ACC112 (cell line): ENCODE results near the gene AUTS2.

Experiments used
- H2AFZ ChIP-seq: fragments of 200-600 bp; sonication (generic); one replicate; pipeline ENCODE4 v1.6.0; 2017; ENCODE audit warnings: antibody characterized with exemption, low read length; ENCODE audit not compliant: unreplicated experiment
- H3K27ac ChIP-seq: fragments of 200-600 bp; sonication (generic); 2 replicates; pipeline ENCODE4 v1.5.1; 2014; ENCODE audit warnings: low read depth, mild to moderate bottlenecking, antibody characterized with exemption, low read length, moderate library complexity
- H3K27me3 ChIP-seq: fragments of 200-600 bp; sonication (generic); 2 replicates; pipeline ENCODE4 v1.6.1; 2014; ENCODE audit warnings: mild to moderate bottlenecking, antibody characterized with exemption, low read length, moderate library complexity, mixed read lengths; ENCODE audit not compliant: insufficient read depth
- H3K36me3 ChIP-seq: fragments of 200-600 bp; sonication (generic); 2 replicates; pipeline ENCODE4 v1.6.1; 2016; ENCODE audit warnings: mild to moderate bottlenecking, antibody characterized with exemption, low read length, moderate library complexity, mixed read lengths; ENCODE audit not compliant: insufficient read depth
- H3K4me1 ChIP-seq: fragments of 200-600 bp; sonication (generic); one replicate; pipeline ENCODE4 v1.6.1; 2016; ENCODE audit warnings: low read length, mixed read lengths; ENCODE audit not compliant: insufficient read depth, unreplicated experiment, control insufficient read depth
- H3K4me3 ChIP-seq: fragments of 200-600 bp; sonication (generic); 2 replicates; pipeline ENCODE4 v1.5.1; 2014; ENCODE audit warnings: mild to moderate bottlenecking, low read depth, low read length
- H3K79me2 ChIP-seq: fragments of 200-600 bp; sonication (generic); one replicate; pipeline ENCODE4 v1.6.0; 2016; ENCODE audit warnings: low read length; ENCODE audit not compliant: control insufficient read depth, unreplicated experiment, insufficient read depth

The AUTS2 gene

DNA sequence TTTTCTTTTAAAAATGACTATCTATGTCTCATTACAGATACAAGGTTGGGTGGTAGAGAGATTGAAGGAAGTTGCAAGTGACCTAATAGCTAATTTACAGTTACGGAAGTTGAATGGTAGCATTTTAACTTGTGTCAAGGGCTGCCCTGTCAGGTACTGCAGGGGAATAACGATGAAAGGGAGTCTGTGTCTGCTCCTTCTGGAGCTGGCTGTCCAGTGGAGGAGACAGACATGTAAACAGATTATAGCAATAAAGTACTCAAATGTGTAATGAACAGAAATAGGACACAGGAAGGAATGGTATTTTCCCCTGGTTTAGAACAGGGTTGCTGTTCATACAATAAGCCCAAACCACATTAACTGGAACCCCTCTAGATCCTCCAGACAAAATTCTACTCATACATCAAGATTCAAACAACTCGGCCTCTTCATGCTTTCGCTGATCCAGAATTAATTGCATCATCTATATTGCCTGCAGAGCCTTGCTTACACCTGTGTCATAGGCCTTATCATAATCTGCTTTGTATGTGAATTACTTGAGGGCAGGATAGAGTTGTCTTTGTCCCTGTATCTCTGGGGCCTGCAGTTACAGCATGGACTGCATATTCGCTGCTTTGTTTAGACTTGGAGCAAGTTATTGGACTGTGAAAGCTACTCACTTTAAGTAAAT is 42.8 kb downstream of the AUTS2 start:
- no peaks in the 10 kb centered on the region for H3K36me3 ChIP-seq
- H3K27ac ChIP-seq, result no peak overlapping the region
- H3K79me2 ChIP-seq, result no peaks in the 10 kb centered on the region
- no peaks in the 10 kb centered on the region for H3K27me3 ChIP-seq
- no peak overlapping the region for H3K4me3 ChIP-seq
- H3K4me1 ChIP-seq, result peaks cover 5% of the 10 kb centered on the region
- H2AFZ ChIP-seq, result no peak overlapping the region

DNA sequence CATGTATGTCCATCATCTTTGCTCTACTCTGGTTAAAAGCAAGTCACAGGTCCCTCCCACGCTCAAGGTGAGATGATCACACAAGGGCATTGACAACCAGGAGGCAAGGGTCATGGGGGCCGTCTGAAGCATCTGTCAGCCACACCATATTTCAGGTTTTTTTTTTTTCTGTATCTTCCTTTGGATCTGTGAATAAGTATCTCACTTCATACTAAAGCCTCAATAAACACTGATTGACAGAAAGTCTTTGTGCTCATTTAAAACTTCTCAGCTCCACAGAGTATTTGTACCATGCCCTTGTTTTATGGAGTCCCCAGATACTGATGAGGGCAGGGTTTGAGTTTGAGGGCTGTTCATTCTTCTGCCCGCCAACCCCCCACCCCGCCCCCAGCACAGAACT is 45.0 kb downstream of the AUTS2 start:
- Histone ChIP-seq H3K27me3 (no peaks in the 10 kb centered on the region), H3K4me1 (peaks cover 5% of the 10 kb centered on the region), H3K27ac (no peak overlapping the region), H3K4me3 (no peak overlapping the region), H3K79me2 (no peaks in the 10 kb centered on the region), H2AFZ (no peak overlapping the region), H3K36me3 (no peaks in the 10 kb centered on the region)

DNA sequence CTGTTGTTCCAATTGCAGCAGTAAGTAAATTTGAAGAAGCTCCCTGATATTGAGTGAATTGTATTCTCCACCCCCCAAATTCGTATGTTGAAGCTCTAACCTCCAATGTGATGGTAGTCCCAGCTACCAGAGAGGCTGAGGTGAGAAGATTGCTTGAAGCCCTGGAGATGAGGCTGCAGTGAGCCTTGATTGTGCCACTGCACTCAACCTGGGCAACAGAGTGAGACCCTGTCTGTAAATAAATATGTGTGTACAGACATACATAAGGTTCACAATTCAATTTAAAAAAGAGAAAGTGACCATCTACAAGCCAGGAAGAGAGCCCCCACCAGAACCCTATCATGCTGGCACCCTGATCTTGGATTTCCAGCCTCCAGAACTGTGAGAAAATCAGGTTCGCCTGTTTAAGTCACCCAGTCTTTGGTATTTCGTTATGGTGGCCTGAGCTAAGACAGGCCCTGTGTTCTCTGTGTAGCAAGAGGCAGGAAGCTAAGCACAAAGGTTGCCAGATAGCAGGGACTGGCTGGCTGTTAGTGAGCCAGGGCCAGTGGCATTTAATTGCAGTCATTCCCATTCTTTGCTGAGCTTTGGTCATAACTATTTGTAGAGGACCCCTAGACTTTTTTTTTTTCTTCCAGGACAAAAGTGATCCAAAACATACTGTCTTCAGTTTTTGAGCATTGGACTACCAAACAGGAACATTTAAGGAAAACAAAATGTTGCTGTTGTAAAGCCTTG is 45.6 kb downstream of the AUTS2 start:
- H2AFZ ChIP-seq, result no peak overlapping the region
- H3K4me3 ChIP-seq, result no peak overlapping the region
- H3K27me3 ChIP-seq, result no peaks in the 10 kb centered on the region
- H3K27ac ChIP-seq, result no peak overlapping the region
- peaks cover 5% of the 10 kb centered on the region for H3K4me1 ChIP-seq
- H3K36me3 ChIP-seq, result no peaks in the 10 kb centered on the region
- H3K79me2 ChIP-seq, result no peaks in the 10 kb centered on the region

GRCh38 chr7:69645683-69646082 is 47.4 kb downstream of the AUTS2 start:
- H3K79me2 ChIP-seq, result no peaks in the 10 kb centered on the region
- no peak overlapping the region for H3K27ac ChIP-seq
- H3K27me3 ChIP-seq, result no peaks in the 10 kb centered on the region
- peaks cover 5% of the 10 kb centered on the region for H3K4me1 ChIP-seq
- no peak overlapping the region for H2AFZ ChIP-seq
- no peaks in the 10 kb centered on the region for H3K36me3 ChIP-seq
- no peak overlapping the region for H3K4me3 ChIP-seq

GRCh38 chr7:69651101-69651590 is 52.9 kb downstream of the AUTS2 start:
- H3K36me3 ChIP-seq, result no peaks in the 10 kb centered on the region
- H3K4me3 ChIP-seq, result no peak overlapping the region
- H3K4me1 ChIP-seq, result peaks cover 3% of the 10 kb centered on the region
- H3K79me2 ChIP-seq, result no peaks in the 10 kb centered on the region
- no peak overlapping the region for H3K27ac ChIP-seq
- H3K27me3 ChIP-seq, result no peaks in the 10 kb centered on the region
- H2AFZ ChIP-seq, result no peak overlapping the region

- Histone ChIP-seq H3K79me2 (no peaks in the 10 kb centered on the region), H3K4me3 (no peak overlapping the region), H3K4me1 (peaks cover 3% of the 10 kb centered on the region)
Observed at GRCh38 chr7:69652947-69653701, 54.8 kb downstream of the AUTS2 start.

DNA sequence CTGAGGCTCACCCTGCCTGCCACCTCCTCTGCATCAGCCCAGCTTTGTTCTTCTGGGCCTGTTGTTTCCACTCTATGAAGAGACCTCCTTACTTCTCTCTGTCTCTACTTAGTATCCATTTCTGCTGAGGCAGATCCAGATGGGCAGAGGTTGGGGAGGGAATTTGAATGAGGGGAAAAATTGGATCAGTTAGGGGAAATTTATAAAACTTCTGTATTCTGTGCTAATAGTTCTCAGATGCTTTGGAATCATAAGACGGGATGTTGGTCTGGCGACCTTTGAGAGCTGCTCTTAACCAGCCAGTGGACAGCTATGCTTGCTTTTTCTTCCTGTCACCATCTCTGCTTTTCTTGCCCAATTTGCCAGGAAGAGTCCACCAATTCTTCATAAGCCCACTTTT is 55.5 kb downstream of the AUTS2 start:
- H3K79me2 ChIP-seq, result no peaks in the 10 kb centered on the region
- no peaks in the 10 kb centered on the region for H3K27me3 ChIP-seq
- H3K4me3 ChIP-seq, result no peak overlapping the region
- no peak overlapping the region for H3K27ac ChIP-seq
- no peaks in the 10 kb centered on the region for H3K36me3 ChIP-seq
- H2AFZ ChIP-seq, result no peak overlapping the region
- peaks cover 3% of the 10 kb centered on the region for H3K4me1 ChIP-seq

More at GRCh38 chr7:69652947-69653701, 54.8 kb downstream of the AUTS2 start:
- H3K27ac ChIP-seq, result no peak overlapping the region
- H3K36me3 ChIP-seq, result no peaks in the 10 kb centered on the region
- no peak overlapping the region for H2AFZ ChIP-seq
- no peaks in the 10 kb centered on the region for H3K27me3 ChIP-seq

DNA sequence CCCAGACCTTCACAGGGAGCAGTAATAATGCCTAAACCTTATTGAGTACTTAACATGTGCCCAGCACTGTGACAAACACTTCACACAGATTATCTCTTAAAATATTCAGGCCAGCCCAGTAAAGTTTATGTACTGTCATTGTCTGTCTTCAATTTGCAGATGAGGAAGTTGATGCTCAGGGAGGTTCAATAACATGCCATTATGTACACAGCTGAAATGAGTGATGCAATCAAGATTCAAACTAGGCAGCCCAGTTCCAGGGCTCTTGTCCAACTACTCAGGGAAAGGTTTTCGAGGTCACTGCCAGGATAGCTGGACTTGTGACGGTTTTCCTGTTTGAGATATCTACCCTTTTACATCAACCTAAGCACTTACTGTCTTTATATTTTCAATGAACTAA is 56.1 kb downstream of the AUTS2 start:
- no peak overlapping the region for H2AFZ ChIP-seq
- no peaks in the 10 kb centered on the region for H3K27me3 ChIP-seq
- no peaks in the 10 kb centered on the region for H3K36me3 ChIP-seq
- H3K4me3 ChIP-seq, result no peak overlapping the region
- H3K27ac ChIP-seq, result no peak overlapping the region
- H3K79me2 ChIP-seq, result no peaks in the 10 kb centered on the region
- H3K4me1 ChIP-seq, result peaks cover 3% of the 10 kb centered on the region

GRCh38 chr7:69654849-69655707 is 56.8 kb downstream of the AUTS2 start:
- H3K27me3 ChIP-seq, result no peaks in the 10 kb centered on the region
- no peak overlapping the region for H3K27ac ChIP-seq
- H3K36me3 ChIP-seq, result no peaks in the 10 kb centered on the region
- H2AFZ ChIP-seq, result no peak overlapping the region
- H3K79me2 ChIP-seq, result no peaks in the 10 kb centered on the region
- peaks cover 3% of the 10 kb centered on the region for H3K4me1 ChIP-seq
- no peak overlapping the region for H3K4me3 ChIP-seq

DNA sequence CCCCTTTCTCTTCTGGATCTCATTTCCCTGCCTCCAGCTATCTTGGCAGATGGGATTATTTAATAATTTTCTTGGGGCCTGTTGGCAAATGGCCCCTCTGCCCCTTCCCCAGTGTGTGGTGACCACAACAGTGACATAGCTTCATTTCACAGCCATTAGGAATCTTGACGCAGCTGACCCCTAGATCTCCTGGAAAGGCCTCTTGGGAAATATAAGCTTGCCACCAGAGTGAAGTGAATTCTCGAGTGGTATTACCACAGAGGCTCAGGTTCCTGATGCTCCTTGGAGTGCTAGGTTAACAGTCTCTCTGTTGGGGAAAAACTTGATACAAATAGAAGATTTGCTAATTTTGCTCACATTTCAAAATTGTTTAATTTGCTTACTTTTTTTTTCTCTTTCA is 57.8 kb downstream of the AUTS2 start:
- no peaks in the 10 kb centered on the region for H3K36me3 ChIP-seq
- no peak overlapping the region for H3K27ac ChIP-seq
- H3K27me3 ChIP-seq, result no peaks in the 10 kb centered on the region
- H3K4me1 ChIP-seq, result peaks cover 3% of the 10 kb centered on the region
- no peak overlapping the region for H2AFZ ChIP-seq
- no peak overlapping the region for H3K4me3 ChIP-seq
- H3K79me2 ChIP-seq, result no peaks in the 10 kb centered on the region
